H9 (cell line): ENCODE data around the gene BEST3. TPM values are rescaled to one million over a fixed set of nuclear protein-coding genes. Genes with fewer than 3 reads are reported as not detected.

Source experiments
- DNase-seq: peaks from one replicate; pipeline ENCODE4 v3.0.0-alpha.2; 2017
- H2AFZ ChIP-seq: one replicate; pipeline ENCODE4 v1.6.1; 2013; ENCODE audit warnings: mild to moderate bottlenecking, low read length, control low read depth, moderate library complexity
- H2AK5ac ChIP-seq: 2 replicates; pipeline ENCODE4 v1.6.1; 2013; ENCODE audit warnings: low read length, control low read depth, mixed read lengths; ENCODE audit not compliant: insufficient read length
- H2BK120ac ChIP-seq: one replicate; pipeline ENCODE4 v1.6.1; 2013; ENCODE audit warnings: low read depth, mild to moderate bottlenecking, low read length, control low read depth, inconsistent platforms; ENCODE audit not compliant: poor library complexity, severe bottlenecking
- H2BK12ac ChIP-seq: 2 replicates; pipeline ENCODE4 v1.6.1; 2013; ENCODE audit warnings: low read length, control low read depth, mixed read lengths, low read depth; ENCODE audit not compliant: insufficient read length
- H2BK15ac ChIP-seq: 2 replicates; pipeline ENCODE4 v1.6.1; 2013; ENCODE audit warnings: low read depth, low read length, control low read depth
- H2BK20ac ChIP-seq: one replicate; pipeline ENCODE4 v1.6.1; 2013; ENCODE audit warnings: low read depth, mild to moderate bottlenecking, low read length, control low read depth, inconsistent platforms; ENCODE audit not compliant: poor library complexity, severe bottlenecking
- H2BK5ac ChIP-seq: 2 replicates; pipeline ENCODE4 v1.6.1; 2013; ENCODE audit warnings: low read length, control low read depth, mixed read lengths; ENCODE audit not compliant: insufficient read length
- H3K14ac ChIP-seq: 2 replicates; pipeline ENCODE4 v1.6.1; 2013; ENCODE audit warnings: low read length, control low read depth; ENCODE audit not compliant: insufficient read depth
- H3K18ac ChIP-seq: 2 replicates; pipeline ENCODE4 v1.6.1; 2013; ENCODE audit warnings: low read depth, mild to moderate bottlenecking, mixed read lengths, low read length, control low read depth; ENCODE audit not compliant: insufficient read length
- H3K23ac ChIP-seq: 2 replicates; pipeline ENCODE4 v1.6.1; 2013; ENCODE audit warnings: low read length, control low read depth, mixed read lengths, low read depth; ENCODE audit not compliant: insufficient read length
- H3K23me2 ChIP-seq: 2 replicates; pipeline ENCODE4 v1.6.1; 2013; ENCODE audit warnings: low read depth, mild to moderate bottlenecking, mixed read lengths, low read length, control low read depth; ENCODE audit not compliant: insufficient read length, poor library complexity, severe bottlenecking
- H3K27ac ChIP-seq: 2 replicates; pipeline ENCODE4 v1.5.1; 2013; ENCODE audit warnings: low read length, control low read depth, mixed read lengths, low read depth; ENCODE audit not compliant: insufficient read length
- H3K27me3 ChIP-seq: 2 replicates; pipeline ENCODE4 v1.6.1; 2013; ENCODE audit warnings: low read length, control low read depth, inconsistent platforms; ENCODE audit not compliant: insufficient read depth
- H3K4ac ChIP-seq: 2 replicates; pipeline ENCODE4 v1.6.1; 2013; ENCODE audit warnings: low read depth, mild to moderate bottlenecking, control low read depth, inconsistent platforms, low read length, moderate library complexity
- H3K4me1 ChIP-seq: 2 replicates; pipeline ENCODE4 v1.6.1; 2013; ENCODE audit warnings: low read length, control low read depth, inconsistent platforms; ENCODE audit not compliant: insufficient read depth
- H3K4me2 ChIP-seq: 2 replicates; pipeline ENCODE4 v1.6.1; 2013; ENCODE audit warnings: low read length, control low read depth, mixed read lengths; ENCODE audit not compliant: insufficient read length, insufficient read depth
- H3K56ac ChIP-seq: 2 replicates; pipeline ENCODE4 v1.6.1; 2013; ENCODE audit warnings: low read depth, mild to moderate bottlenecking, mixed read lengths, low read length, control low read depth; ENCODE audit not compliant: insufficient read length
- H3K79me1 ChIP-seq: 2 replicates; pipeline ENCODE4 v1.6.1; 2013; ENCODE audit warnings: low read depth, mild to moderate bottlenecking, moderate library complexity, low read length, control low read depth, inconsistent platforms; ENCODE audit not compliant: insufficient read depth, poor library complexity, severe bottlenecking
- H3K79me2 ChIP-seq: 2 replicates; pipeline ENCODE4 v1.6.1; 2013; ENCODE audit warnings: low read length, control low read depth, inconsistent platforms; ENCODE audit not compliant: insufficient read depth
- H3K9ac ChIP-seq: 2 replicates; pipeline ENCODE4 v1.6.1; 2013; ENCODE audit warnings: low read length, control low read depth, mixed read lengths; ENCODE audit not compliant: insufficient read length; ENCODE audit errors: extremely low read depth
- H3K9me3 ChIP-seq: one replicate; pipeline ENCODE4 v1.6.1; 2013; ENCODE audit warnings: low read depth, low read length, inconsistent platforms; ENCODE audit not compliant: control insufficient read depth
- H3T11ph ChIP-seq: one replicate; pipeline ENCODE4 v1.6.1; 2013; ENCODE audit warnings: mild to moderate bottlenecking, low read length, control low read depth, inconsistent platforms
- H4K20me1 ChIP-seq: one replicate; pipeline ENCODE4 v1.6.1; 2013; ENCODE audit not compliant: control insufficient read depth, insufficient read length, insufficient read depth
- H4K5ac ChIP-seq: 2 replicates; pipeline ENCODE4 v1.6.1; 2013; ENCODE audit warnings: low read depth, mild to moderate bottlenecking, mixed read lengths, low read length, control low read depth; ENCODE audit not compliant: insufficient read length
- H4K8ac ChIP-seq: replicated peaks from 2 replicates; pipeline ENCODE4 v1.6.1; 2013; ENCODE audit warnings: low read length, control low read depth, mixed read lengths, low read depth; ENCODE audit not compliant: insufficient read length
- H4K91ac ChIP-seq: 2 replicates; pipeline ENCODE4 v1.6.1; 2013; ENCODE audit warnings: low read depth, mild to moderate bottlenecking, moderate library complexity, mixed read lengths, low read length, control low read depth; ENCODE audit not compliant: insufficient read length
- H3K27ac Mint-ChIP-seq, 3 experiments: 2 replicates in 2 of 3; 3 replicates in 1 of 3; pipeline ENCODE4 v1.8.0; 2020 to 2021; ENCODE audit warnings: mixed read lengths in 3 of 3, mild to moderate bottlenecking in 1 of 3, moderate library complexity in 1 of 3
- H3K27me3 Mint-ChIP-seq: 2 replicates; pipeline ENCODE4 v1.8.0; 2021; ENCODE audit warnings: low read depth, mild to moderate bottlenecking, moderate library complexity, mixed read lengths
- H3K36me3 Mint-ChIP-seq, 3 experiments: 2 replicates in 2 of 3; 3 replicates in 1 of 3; pipeline ENCODE4 v1.8.0; 2020 to 2021; ENCODE audit warnings: low read depth in 3 of 3, mixed read lengths in 3 of 3; ENCODE audit not compliant: insufficient read depth in 1 of 3
- H3K4me1 Mint-ChIP-seq, 2 experiments: 2 replicates each; pipeline ENCODE4 v1.8.0; 2020; ENCODE audit warnings: mixed read lengths in 2 of 2
- H3K4me3 Mint-ChIP-seq, 2 experiments: 2 replicates in 1 of 2; 3 replicates in 1 of 2; pipeline ENCODE4 v1.8.0; 2020 to 2021; ENCODE audit warnings: mild to moderate bottlenecking in 2 of 2, mixed read lengths in 2 of 2, moderate library complexity in 1 of 2
- H3K9me3 Mint-ChIP-seq, 2 experiments: 2 replicates in 1 of 2; 3 replicates in 1 of 2; pipeline ENCODE4 v1.8.0; 2020; ENCODE audit warnings: mild to moderate bottlenecking in 2 of 2, mixed read lengths in 2 of 2, moderate library complexity in 1 of 2
- CTCF ChIP-seq: fragments of 200-600 bp; sonication (generic); conservative IDR thresholded peaks from 3 replicates; pipeline ENCODE4 v1.8.0; 2021; ENCODE audit warnings: antibody characterized with exemption, mild to moderate bottlenecking
- WGBS: extraction: QIAGEN DNeasy Blood & Tissue Kit; methylation state at CpG from one replicate; pipeline ENCODE4 v1.1.7; 2013; ENCODE audit warnings: missing lambda C conversion rate, low lambda C conversion rate, mixed read lengths; ENCODE audit not compliant: insufficient read length; ENCODE audit errors: extremely low coverage; 5-methylcytosine and 5-hydroxymethylcytosine counted together
- total RNA-seq: library from RNA; stranded (reverse); gene quantifications from 2 replicates; pipeline ENCODE4 v1.2.1, GENCODE V29; 2021

The BEST3 gene
- total RNA-seq, 1 experiment from 2014 or later = 0.42 TPM

DNA sequence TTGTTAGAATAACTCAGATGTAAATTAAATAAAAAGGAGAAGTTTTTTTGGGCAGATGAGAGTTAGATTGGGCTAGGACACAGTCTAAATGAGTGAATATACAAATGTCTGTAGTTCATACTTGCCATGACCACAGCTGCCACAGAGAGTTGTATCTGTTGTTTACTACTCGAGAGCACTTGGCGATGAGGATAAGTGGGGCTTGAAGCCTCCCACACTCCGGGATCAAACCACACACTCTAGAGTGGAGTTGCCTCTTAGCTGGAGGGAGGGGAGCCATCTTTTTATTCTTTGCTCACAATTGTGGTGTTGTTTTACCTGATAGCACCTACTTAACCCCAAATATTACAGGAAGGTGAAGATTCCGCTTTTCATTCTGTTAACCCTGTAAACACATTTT lies 27.5 kb downstream of the BEST3 start:
- Histone ChIP-seq H4K8ac (no peak overlapping the region), H3K56ac (no peak overlapping the region), H3K9ac (no peak overlapping the region), H4K5ac (no peak overlapping the region), H3K9me3 (no peaks in the 10 kb centered on the region), H3K14ac (no peak overlapping the region), H2BK15ac (no peak overlapping the region), H2BK120ac (no peak overlapping the region), H3K27ac (no peak overlapping the region), H2BK5ac (no peak overlapping the region), H4K20me1 (no peaks in the 10 kb centered on the region), H3K4me2 (no peak overlapping the region), H3K4me1 (no peaks in the 10 kb centered on the region), H2AK5ac (no peak overlapping the region), H2AFZ (no peak overlapping the region), H4K91ac (no peak overlapping the region), H3K79me2 (no peaks in the 10 kb centered on the region), H3K27me3 (no peaks in the 10 kb centered on the region), H3K79me1 (no peaks in the 10 kb centered on the region), H3K23me2 (no peaks in the 10 kb centered on the region), H3K18ac (no peak overlapping the region), H3T11ph (no peak overlapping the region), H3K4ac (no peak overlapping the region), H2BK12ac (no peak overlapping the region), H3K23ac (no peak overlapping the region), H2BK20ac (no peak overlapping the region)
- Mint-ChIP-seq H3K4me3 (no peak overlapping the region), H3K36me3 (no peaks in the 10 kb centered on the region), H3K27ac (no peak overlapping the region), H3K27me3 (no peaks in the 10 kb centered on the region), H3K9me3 (no peaks in the 10 kb centered on the region), H3K4me1 (no peaks in the 10 kb centered on the region; a peak in 2 of 4 replicates)
- WGBS = no CpG with 5 or more reads among the region's 4 CpGs
- TF ChIP-seq CTCF = no peak
- DNase-seq = no peak
